Erythroblast (primary cell): ENCODE measurements around the gene RNF11.

Experiments used
- GATA1 ChIP-seq: IDR thresholded peaks from 2 replicates; pipeline ENCODE4 v1.6.1; 2011; ENCODE audit warnings: low read depth, mild to moderate bottlenecking, control low read depth, low read length, moderate library complexity
- POLR2A ChIP-seq: IDR thresholded peaks from 2 replicates; pipeline ENCODE4 v1.6.1; 2011; ENCODE audit warnings: mild to moderate bottlenecking, low read length

DNA sequence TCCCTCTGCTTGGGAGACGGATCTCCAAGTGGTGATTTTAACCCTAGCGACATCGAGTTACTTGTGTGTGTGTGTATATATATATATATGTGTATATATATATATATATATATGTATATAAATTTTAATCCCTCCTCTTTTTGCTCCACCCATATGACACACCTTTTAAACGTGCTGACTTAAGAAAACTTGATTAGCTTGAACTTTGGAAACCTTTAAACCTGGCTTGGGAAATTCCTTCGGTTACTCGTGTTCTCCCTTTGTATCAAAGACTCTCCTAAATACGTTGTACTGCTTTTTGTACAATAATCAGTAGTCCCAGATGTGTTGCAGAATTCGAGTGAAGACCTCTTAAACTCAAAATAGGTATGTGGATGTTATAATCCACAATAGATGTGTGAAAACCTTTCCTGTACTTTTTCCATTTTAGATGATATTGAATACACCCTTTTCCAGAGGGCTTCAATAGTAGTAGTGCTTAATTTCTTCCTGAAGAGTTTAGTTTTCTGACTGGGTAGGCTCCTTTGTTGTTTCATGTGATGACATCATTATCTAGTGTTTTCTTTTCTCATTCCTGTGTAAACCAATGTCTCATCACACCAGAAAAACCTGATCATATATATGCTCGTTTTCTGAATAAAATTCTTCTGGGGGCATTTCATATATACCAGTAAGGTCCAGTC is 1.4 kb downstream of the RNF11 start:
- no peak for TF ChIP-seq POLR2A
- no peak for TF ChIP-seq GATA1
